H1 (cell line): ENCODE measurements around the gene RBM43. TPM values are rescaled to one million over a fixed set of nuclear protein-coding genes. Genes with fewer than 3 reads are reported as not detected.
A peak's percentile ranks its signal among the peaks of the same experiment; 100 is the strongest.

Experiments used
- CTCF ChIA-PET: fragments of 300-600 bp; sonication (Branson Sonifier 250); formaldehyde crosslinking; loops from one replicate; lab custom pipeline; 2021; ENCODE audit not compliant: partially characterized antibody; lab: Charles Lee
- POLR2A ChIA-PET: fragments of 300-600 bp; sonication (Branson Sonifier 250); formaldehyde crosslinking; loops from one replicate; lab custom pipeline; 2021; ENCODE audit warnings: inconsistent platforms; ENCODE audit not compliant: partially characterized antibody; lab: Charles Lee
- DNase-seq, 2 experiments: peaks; one replicate each; pipeline versions ENCODE4 v3.0.0 to v3.0.0-alpha.2; 2010 to 2022; ENCODE audit warnings: low spot score in 2 of 2, low read depth in 1 of 2, mixed read lengths in 1 of 2
- FAIRE-seq: peaks from 2 replicates; lab custom pipeline; 2011; peaks lifted over from hg19 to GRCh38; lab: Jason Lieb, UNC
- H2AFZ ChIP-seq: 2 replicates; pipeline ENCODE4 v1.8.1; 2012; ENCODE audit warnings: low read length, inconsistent platforms
- H2AK5ac ChIP-seq: 2 replicates; pipeline ENCODE4 v1.6.1; 2013; ENCODE audit warnings: low read depth, low read length
- H2BK120ac ChIP-seq: replicated peaks from 2 replicates; pipeline ENCODE3; 2013; ENCODE audit warnings: low read depth, low read length, inconsistent platforms
- H2BK12ac ChIP-seq: 2 replicates; pipeline ENCODE4 v1.6.1; 2013; ENCODE audit warnings: low read depth, low read length
- H2BK15ac ChIP-seq: 2 replicates; pipeline ENCODE4 v1.6.1; 2013; ENCODE audit warnings: low read length
- H2BK20ac ChIP-seq: 2 replicates; pipeline ENCODE4 v1.6.1; 2013; ENCODE audit warnings: low read length
- H2BK5ac ChIP-seq: 2 replicates; pipeline ENCODE4 v1.6.1; 2013; ENCODE audit warnings: low read depth, low read length
- H3K14ac ChIP-seq: 2 replicates; pipeline ENCODE4 v1.6.1; 2013; ENCODE audit warnings: inconsistent platforms; ENCODE audit not compliant: insufficient read length
- H3K18ac ChIP-seq: 2 replicates; pipeline ENCODE4 v1.6.1; 2013; ENCODE audit warnings: low read length; ENCODE audit errors: extremely low read depth
- H3K23ac ChIP-seq: 2 replicates; pipeline ENCODE4 v1.6.1; 2013; ENCODE audit warnings: inconsistent platforms; ENCODE audit not compliant: insufficient read length
- H3K23me2 ChIP-seq: 2 replicates; pipeline ENCODE4 v1.6.1; 2013; ENCODE audit warnings: low read depth, low read length
- H3K27ac ChIP-seq: 2 replicates; pipeline ENCODE4 v1.6.1; 2011; ENCODE audit warnings: low read depth, low read length, inconsistent platforms
- H3K27me3 ChIP-seq, 4 experiments: replicated peaks in 1 of 4; 1 replicate in 1 of 4; 2 replicates in 3 of 4; pipeline versions ENCODE4 v1.6.1 to v1.8.1; 2011 to 2013; ENCODE audit warnings: low read length in 3 of 4, mild to moderate bottlenecking in 3 of 4, inconsistent platforms in 2 of 4, mixed read lengths in 2 of 4, moderate library complexity in 1 of 4; ENCODE audit not compliant: control insufficient read depth in 3 of 4, insufficient read depth in 3 of 4; ENCODE audit errors: extremely low read depth in 1 of 4
- H3K36me3 ChIP-seq, 4 experiments: 2 replicates each; pipeline versions ENCODE4 v1.6.1 to v1.8.1; 2011 to 2013; ENCODE audit warnings: mild to moderate bottlenecking in 4 of 4, low read length in 3 of 4, moderate library complexity in 2 of 4, control low read depth in 1 of 4, inconsistent platforms in 1 of 4; ENCODE audit not compliant: insufficient read depth in 4 of 4, control insufficient read depth in 2 of 4
- H3K4ac ChIP-seq: replicated peaks from 2 replicates; pipeline ENCODE3; 2013; ENCODE audit warnings: low read length, low read depth, mixed read lengths, inconsistent platforms; ENCODE audit not compliant: insufficient read length
- H3K4me1 ChIP-seq, 4 experiments: replicated peaks in 1 of 4; 1 replicate in 1 of 4; 2 replicates in 3 of 4; pipeline versions ENCODE4 v1.6.1 to v1.8.1; 2011 to 2013; ENCODE audit warnings: low read length in 3 of 4, inconsistent platforms in 2 of 4, mixed read lengths in 1 of 4; ENCODE audit not compliant: insufficient read depth in 4 of 4, control insufficient read depth in 3 of 4
- H3K4me2 ChIP-seq, 2 experiments: 2 replicates each; pipeline versions ENCODE4 v1.6.1 to v1.8.1; 2011 to 2013; ENCODE audit warnings: low read depth in 2 of 2, low read length in 2 of 2, control low read depth in 1 of 2, inconsistent platforms in 1 of 2, mild to moderate bottlenecking in 1 of 2; ENCODE audit not compliant: insufficient read depth in 1 of 2
- H3K4me3 ChIP-seq, 4 experiments: fragments of 200-600, 300-600 bp in 1 of 4; sonication (generic), shearing (Covaris generic), sonication (Bioruptor Twin) in 1 of 4; 2 replicates each; pipeline versions ENCODE4 v1.5.1 to v1.8.1; 2011 to 2016; ENCODE audit warnings: low read length in 4 of 4, low read depth in 3 of 4, control low read depth in 2 of 4, inconsistent platforms in 2 of 4, mild to moderate bottlenecking in 2 of 4, mixed read lengths in 1 of 4, moderate library complexity in 1 of 4; ENCODE audit not compliant: insufficient read depth in 2 of 4; ENCODE audit errors: extremely low read depth in 1 of 4
- H3K56ac ChIP-seq: replicated peaks from 2 replicates; pipeline ENCODE3; 2013; ENCODE audit warnings: low read depth, mild to moderate bottlenecking, mixed read lengths, low read length, inconsistent platforms; ENCODE audit not compliant: insufficient read length
- H3K79me1 ChIP-seq: 2 replicates; pipeline ENCODE4 v1.6.1; 2013; ENCODE audit warnings: low read depth, low read length, control low read depth
- H3K79me2 ChIP-seq, 2 experiments: 2 replicates each; pipeline versions ENCODE4 v1.6.1 to v1.8.1; 2012 to 2013; ENCODE audit warnings: low read length in 2 of 2, mild to moderate bottlenecking in 2 of 2, inconsistent platforms in 1 of 2; ENCODE audit not compliant: insufficient read depth in 2 of 2, control insufficient read depth in 1 of 2
- H3K9ac ChIP-seq, 4 experiments: replicated peaks in 1 of 4; 1 replicate in 1 of 4; 2 replicates in 3 of 4; pipeline versions ENCODE4 v1.6.1 to v1.8.1; 2011 to 2013; ENCODE audit warnings: low read depth in 3 of 4, low read length in 3 of 4, control low read depth in 2 of 4, mild to moderate bottlenecking in 2 of 4, moderate library complexity in 2 of 4, inconsistent platforms in 1 of 4; ENCODE audit errors: extremely low read depth in 1 of 4
- H3K9me3 ChIP-seq, 2 experiments: 2 replicates each; pipeline versions ENCODE4 v1.6.1 to v1.8.1; 2012 to 2013; ENCODE audit warnings: mild to moderate bottlenecking in 2 of 2, moderate library complexity in 2 of 2, control low read depth in 1 of 2, inconsistent platforms in 1 of 2, low read depth in 1 of 2, low read length in 1 of 2, mixed read lengths in 1 of 2; ENCODE audit not compliant: insufficient read depth in 2 of 2
- H4K20me1 ChIP-seq, 2 experiments: replicated peaks in 1 of 2; 2 replicates each; pipeline versions ENCODE3 to v1.8.1; 2011 to 2013; ENCODE audit warnings: inconsistent platforms in 2 of 2, low read length in 2 of 2, mild to moderate bottlenecking in 1 of 2; ENCODE audit not compliant: insufficient read depth in 2 of 2, control insufficient read depth in 1 of 2
- H4K5ac ChIP-seq: 2 replicates; pipeline ENCODE4 v1.6.1; 2013; ENCODE audit warnings: low read length, low read depth, mixed read lengths, inconsistent platforms; ENCODE audit not compliant: insufficient read length
- H4K8ac ChIP-seq: 2 replicates; pipeline ENCODE4 v1.8.0; 2013; ENCODE audit warnings: mild to moderate bottlenecking, moderate library complexity, low read length, inconsistent platforms; ENCODE audit not compliant: insufficient read depth; ENCODE audit errors: extremely low read depth
- H4K91ac ChIP-seq: replicated peaks from 2 replicates; pipeline ENCODE3; 2013; ENCODE audit warnings: low read length, mixed read lengths, inconsistent platforms; ENCODE audit not compliant: insufficient read length
- BCL11A ChIP-seq, 2 experiments: IDR thresholded peaks; one replicate each; pipeline ENCODE4 v1.6.1; 2011; ENCODE audit warnings: low read depth in 2 of 2, low read length in 2 of 2, mild to moderate bottlenecking in 2 of 2
- GTF2F1 ChIP-seq: IDR thresholded peaks from 2 replicates; pipeline ENCODE4 v1.6.1; 2012; ENCODE audit warnings: low read depth, low read length, improper control_type of control experiment, borderline replicate concordance
- HDAC2 ChIP-seq, 2 experiments: fragments of 300-600 bp in 1 of 2; sonication (generic) in 1 of 2; IDR thresholded peaks; 2 replicates each; pipeline ENCODE4 v1.6.1; 2011 to 2012; ENCODE audit warnings: low read depth in 2 of 2, low read length in 2 of 2, mild to moderate bottlenecking in 2 of 2, moderate library complexity in 2 of 2, borderline replicate concordance in 1 of 2, inconsistent platforms in 1 of 2
- JUN ChIP-seq: IDR thresholded peaks from 2 replicates; pipeline ENCODE4 v1.6.1; 2011; ENCODE audit warnings: low read depth, mild to moderate bottlenecking, improper control_type of control experiment, low read length
- JUND ChIP-seq: IDR thresholded peaks from 2 replicates; pipeline ENCODE4 v1.6.1; 2011; ENCODE audit warnings: mild to moderate bottlenecking, improper control_type of control experiment, low read length
- RFX5 ChIP-seq: IDR thresholded peaks from 2 replicates; pipeline ENCODE4 v1.6.1; 2011; ENCODE audit warnings: low read depth, low read length, improper control_type of control experiment, borderline replicate concordance
- SIN3A ChIP-seq, 2 experiments: IDR thresholded peaks in 1 of 2; conservative IDR thresholded peaks in 1 of 2; 2 replicates each; pipeline ENCODE4 v1.6.1; 2011 to 2012; ENCODE audit warnings: low read length in 2 of 2, improper control_type of control experiment in 1 of 2, low read depth in 1 of 2, mild to moderate bottlenecking in 1 of 2
- SIX5 ChIP-seq: IDR thresholded peaks from 2 replicates; pipeline ENCODE4 v1.6.1; 2011; ENCODE audit warnings: mild to moderate bottlenecking, low read depth, low read length
- TBP ChIP-seq: IDR thresholded peaks from 2 replicates; pipeline ENCODE4 v1.6.1; 2011; ENCODE audit warnings: low read depth, low read length, improper control_type of control experiment
- TEAD4 ChIP-seq: IDR thresholded peaks from 2 replicates; pipeline ENCODE4 v1.6.1; 2012; ENCODE audit warnings: low read depth, low read length, inconsistent platforms, mixed read lengths
- WGBS, 2 experiments: shearing (Covaris generic) in 1 of 2; methylation state at CpG; one replicate each; pipeline versions ENCODE4 v1.1.6 to v1.1.7; 2013 to 2015; ENCODE audit warnings: low lambda C conversion rate in 2 of 2, mixed read lengths in 2 of 2, inconsistent platforms in 1 of 2, low coverage in 1 of 2, missing lambda C conversion rate in 1 of 2; ENCODE audit not compliant: insufficient replicate concordance in 2 of 2, insufficient coverage in 1 of 2, insufficient read length in 1 of 2; ENCODE audit errors: extremely low coverage in 1 of 2, missing lambda C conversion rate in 1 of 2; 5-methylcytosine and 5-hydroxymethylcytosine counted together
- polyA plus RNA-seq, 7 experiments: library from polyadenylated mRNA; depleted of rRNA in 3 of 7; stranded (reverse) in 5 of 7; unstranded in 2 of 7; fragments of >200 nt in 5 of 7; fragments of 200-250 nt in 2 of 7; gene quantifications; 1 replicate in 5 of 7; 2 replicates in 1 of 7; 4 replicates in 1 of 7; pipeline versions ENCODE4 v1.2.1 to v1.2.3, GENCODE V29; 2011 to 2013; ENCODE audit warnings: missing spikeins in 2 of 7, mixed read lengths in 2 of 7
- total RNA-seq: library from RNA; stranded (reverse); fragmentation: NEBNext Ultra II Directional; extraction: Animal tissue kit (Norgen Biotek cat#: 25700); gene quantifications from 2 replicates; pipeline ENCODE4 v1.2.1, GENCODE V29; 2021
- TF ChIP-seq, protein P1 (sequence below): IDR thresholded peaks from 2 replicates; pipeline ENCODE4 v1.6.1; 2012; ENCODE audit warnings: inconsistent platforms

The RBM43 gene
- total and polyA plus RNA-seq, 2 of the 8 experiments (the other 6 are each of a cell fraction or from before 2014, with no cell fraction given): 1.7 to 2.0 TPM

DNA sequence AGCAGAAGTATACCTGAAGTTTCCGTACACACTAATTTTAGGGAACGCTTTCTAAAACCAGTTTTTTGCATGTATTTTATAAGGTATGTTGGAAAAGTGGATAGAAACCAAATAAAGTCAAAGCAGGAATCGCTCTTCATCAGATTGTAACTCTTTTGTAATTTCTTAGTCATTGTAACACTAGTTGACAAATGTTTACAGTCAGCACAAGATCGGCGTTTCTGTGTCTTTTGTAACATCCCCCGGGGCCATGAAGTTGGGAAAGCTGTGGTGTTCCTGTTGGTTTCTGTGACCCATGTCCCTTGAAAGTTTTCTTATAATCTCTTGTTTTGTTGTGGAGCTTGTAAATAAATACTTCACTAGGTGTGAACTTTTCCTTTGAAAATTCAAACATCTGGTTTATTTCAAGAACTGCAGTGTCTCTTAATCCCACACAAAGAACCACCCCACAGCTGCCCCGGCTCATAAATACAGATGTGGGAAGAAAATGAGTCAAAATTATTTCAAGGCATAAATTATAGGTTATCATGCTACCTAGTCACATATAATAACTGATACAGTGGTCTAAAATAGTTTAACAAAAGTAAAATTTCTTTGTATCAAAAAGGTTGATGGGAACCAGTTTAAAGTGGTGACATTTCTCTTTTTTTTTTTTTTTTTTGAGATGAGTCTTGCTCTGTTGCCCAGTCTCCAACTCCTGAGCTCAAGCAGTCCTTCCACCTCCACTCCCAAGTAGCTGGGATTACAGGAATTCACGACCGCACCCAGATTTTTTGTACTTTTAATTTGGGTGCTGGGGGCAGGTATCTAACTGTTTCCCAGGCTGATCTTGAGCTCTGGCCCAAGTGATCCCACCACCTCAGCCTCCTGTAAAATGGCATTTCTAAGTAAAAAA lies 28.6 kb upstream of the RBM43 start:
- H3K18ac ChIP-seq: no peak overlapping the region
- no peaks in the 10 kb centered on the region for H4K20me1 ChIP-seq
- H3K79me1 ChIP-seq: no peaks in the 10 kb centered on the region
- peaks cover 3% of the 10 kb centered on the region; the same call in 1 of the 2 replicates for H3K23me2 ChIP-seq
- no peak overlapping the region for H2AK5ac ChIP-seq
- no peaks in the 10 kb centered on the region for H3K36me3 ChIP-seq
- H2AFZ ChIP-seq: peak overlapping the region; percentile 71; the same call in 1 of the 2 replicates
- no peak for DNase-seq
- no peak overlapping the region for H3K9ac ChIP-seq
- H3K27me3 ChIP-seq: no peaks in the 10 kb centered on the region
- CTCF ChIA-PET: interaction anchor here (0.6 to 0.7 kb wide), 2 partner anchors 17 to 73 kb away, joined by 3 read pairs; no protein-coding TSS in a partner anchor
- no peak overlapping the region for H4K8ac ChIP-seq
- H3K4me2 ChIP-seq: peak overlapping the region; percentile 63 to 66
- H2BK120ac ChIP-seq: no peak overlapping the region
- H2BK20ac ChIP-seq: no peak overlapping the region
- no peak overlapping the region for H4K91ac ChIP-seq
- H4K5ac ChIP-seq: peak overlapping the region; percentile 67
- no peaks in the 10 kb centered on the region; a peak in 1 of 4 replicates for H3K9me3 ChIP-seq
- H3K23ac ChIP-seq: no peak overlapping the region
- H3K14ac ChIP-seq: no peak overlapping the region
- TF ChIP-seq GTF2F1 (no peak), JUN (no peak), BCL11A (IDR thresholded peaks at IDR 0.05; ENCODE audit: low read depth in 2 of 2, low read length in 2 of 2) (no peak), SIN3A (conservative IDR thresholded peaks at IDR 0.05 in 1 of 2, IDR thresholded peaks at IDR 0.05 in 1 of 2; ENCODE audit: low read depth in 1 of 2, low read length in 2 of 2) (no peak), TBP (no peak), SIX5 (no peak), HDAC2 (IDR thresholded peaks at IDR 0.05; ENCODE audit: borderline replicate concordance in 1 of 2, low read depth in 2 of 2, low read length in 2 of 2) (no peak), JUND (no peak), RFX5 (no peak), TEAD4 (no peak)
- TF ChIP-seq, protein P1, sequence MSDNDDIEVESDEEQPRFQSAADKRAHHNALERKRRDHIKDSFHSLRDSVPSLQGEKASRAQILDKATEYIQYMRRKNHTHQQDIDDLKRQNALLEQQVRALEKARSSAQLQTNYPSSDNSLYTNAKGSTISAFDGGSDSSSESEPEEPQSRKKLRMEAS: no peak
- TF ChIP-seq, all 59 proteins: peak for 0
- H3K27ac ChIP-seq: no peak overlapping the region
- H3K79me2 ChIP-seq: no peaks in the 10 kb centered on the region
- POLR2A ChIA-PET: interaction anchor here (1.8 to 2.4 kb wide), 3 partner anchors 12 to 119 kb away, joined by 4 to 14 read pairs (median 5); partner anchors contain the start of genes RBM43 and RIF1
- H2BK12ac ChIP-seq: no peak overlapping the region
- H3K56ac ChIP-seq: no peak overlapping the region
- no peak overlapping the region for H2BK5ac ChIP-seq
- peak overlapping the region in 3 of 4 experiments; percentile 36 to 65 (median 49); a peak in 7 of 8 replicates for H3K4me3 ChIP-seq
- FAIRE-seq: peak; percentile 63
- WGBS, 2 experiments: 70% methylated on average over 9 of the region's 9 CpGs; no CpG with 5 or more reads in 1 of the 2 experiments
- H3K4me1 ChIP-seq: peaks cover 0 to 4% (median 2%) of the 10 kb centered on the region in 4 experiments; a peak in 2 of 7 replicates
- no peak overlapping the region for H2BK15ac ChIP-seq
- H3K4ac ChIP-seq: no peak overlapping the region
